ENCODE data around the gene RERE.
A peak's percentile ranks its signal among the peaks of the same experiment; 100 is the strongest.

RERE gene

DNA sequence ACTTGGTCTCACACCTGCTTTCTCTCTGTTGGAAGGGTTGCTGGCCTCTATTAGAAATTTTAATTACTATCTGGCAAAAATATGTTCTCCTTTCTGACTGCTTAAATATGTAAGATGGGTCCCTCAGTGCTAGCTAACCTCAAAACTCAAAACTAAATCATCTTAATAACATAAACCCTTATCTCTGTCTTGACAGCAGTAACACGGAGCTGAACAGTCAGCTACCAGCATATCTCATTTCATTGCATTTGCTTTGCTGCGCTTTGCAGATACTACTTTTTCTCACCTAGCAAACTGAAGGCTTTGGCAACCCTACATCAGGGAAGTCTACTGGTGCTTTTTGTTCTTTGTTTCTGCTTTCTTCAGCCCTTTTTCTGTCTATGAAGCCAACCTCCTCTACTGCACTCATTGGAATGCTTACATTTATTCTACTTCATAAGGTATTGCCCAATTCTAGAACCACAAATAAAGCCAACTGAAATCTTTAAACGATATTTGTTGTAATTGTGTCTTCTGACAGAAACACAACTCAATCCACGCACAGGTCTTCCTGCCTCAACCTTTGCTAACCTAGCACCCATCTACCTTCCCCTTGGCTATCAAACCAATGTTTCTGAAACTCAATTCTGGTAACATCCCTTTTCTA, 95.6 kb downstream of the RERE start:
- H3K36me3 ChIP-seq (replicated peaks), result no peaks in the 10 kb centered on the region
- peaks cover 10% of the 10 kb centered on the region for H3K4me1 ChIP-seq
- H3K9me3 ChIP-seq, result no peaks in the 10 kb centered on the region
- H3K27me3 ChIP-seq (ENCODE audit: low read depth), result no peaks in the 10 kb centered on the region
- no peak overlapping the region for H3K4me3 ChIP-seq
- in situ Hi-C loops (cut with MboI; ENCODE audit: low sequenced_read_pairs), result loop anchor here (25.0 kb wide), 1 partner anchor 710 kb away; no protein-coding TSS in a partner anchor
- no peak for DNase-seq (ENCODE audit: low spot score in 2 of 2)

DNA sequence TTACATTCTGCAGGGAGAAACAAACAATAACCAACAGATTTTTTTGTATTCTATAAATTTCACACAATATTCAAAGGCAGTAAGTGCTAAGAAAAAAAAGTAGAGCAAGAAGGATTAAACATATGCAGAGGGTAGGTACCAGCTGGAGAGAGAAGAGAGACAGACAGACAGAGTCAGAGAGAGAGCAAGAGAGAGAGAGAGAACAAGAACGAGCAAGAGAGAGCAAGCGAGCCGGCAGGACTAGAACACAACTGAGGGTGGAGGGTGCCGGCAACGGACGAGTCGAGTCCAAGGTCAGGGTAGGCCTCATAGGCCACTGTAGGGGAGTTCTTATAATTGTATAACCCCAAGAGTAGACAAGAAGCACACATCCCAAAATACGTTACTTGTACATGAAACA, 97.1 kb downstream of the RERE start:
- DNase-seq (ENCODE audit: low spot score in 2 of 2), result no peak
- Histone ChIP-seq H3K9me3 (no peaks in the 10 kb centered on the region), H3K4me1 (peaks cover 10% of the 10 kb centered on the region), H3K27me3 (ENCODE audit: low read depth) (no peaks in the 10 kb centered on the region), H3K36me3 (replicated peaks) (no peaks in the 10 kb centered on the region), H3K4me3 (no peak overlapping the region)
- in situ Hi-C loops (cut with MboI; ENCODE audit: low sequenced_read_pairs), result loop anchor here (25.0 kb wide), 1 partner anchor 708 kb away; no protein-coding TSS in a partner anchor

DNA sequence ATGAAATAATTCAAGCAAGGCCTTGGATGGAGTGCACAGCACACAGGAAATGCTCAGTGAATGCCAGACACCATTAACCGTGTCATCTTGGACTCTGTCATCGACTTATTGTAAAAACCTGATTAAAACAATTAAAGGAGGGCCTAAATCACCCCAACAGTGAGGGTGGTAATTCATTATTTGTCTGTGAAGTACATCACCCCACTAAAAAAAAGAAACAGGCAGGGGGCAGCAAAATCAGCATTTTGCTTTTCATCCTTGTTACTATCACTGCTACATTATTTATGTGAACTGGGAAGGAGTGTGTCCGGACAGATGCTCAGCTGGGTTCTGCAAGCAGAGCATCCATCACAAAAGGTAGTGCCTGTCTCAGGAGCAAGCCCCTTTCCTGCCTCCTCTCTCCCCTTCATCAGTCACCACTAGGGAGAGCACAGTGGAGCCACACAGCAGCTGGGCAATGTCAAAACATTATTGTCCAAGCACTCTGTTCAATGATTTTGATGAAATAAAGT, 98.5 kb downstream of the RERE start:
- DNase-seq (ENCODE audit: low spot score in 2 of 2), result no peak
- in situ Hi-C loops (cut with MboI; ENCODE audit: low sequenced_read_pairs), result loop anchor here (25.0 kb wide), 1 partner anchor 707 kb away; no protein-coding TSS in a partner anchor

DNA sequence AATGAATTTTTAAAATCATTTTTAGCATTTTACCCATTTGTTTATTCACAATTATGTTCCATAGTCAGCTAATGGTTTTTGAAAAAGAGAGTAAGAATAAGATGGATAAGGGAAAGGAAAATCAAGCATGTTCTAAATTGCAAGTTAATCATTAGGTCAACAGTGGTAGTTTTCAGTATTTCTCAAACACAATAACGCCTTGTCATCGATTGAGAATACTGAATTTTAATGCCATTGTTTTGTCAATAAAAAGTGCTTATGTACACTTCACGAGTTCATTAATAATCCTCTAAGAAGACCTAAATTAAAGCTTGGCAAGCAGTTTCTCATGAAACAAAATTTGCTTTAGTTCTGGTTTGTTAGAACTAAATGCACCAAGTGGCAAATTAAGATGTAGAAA, 100.3 kb downstream of the RERE start:
- no peaks in the 10 kb centered on the region for H3K9me3 ChIP-seq
- DNase-seq (ENCODE audit: low spot score in 2 of 2), result no peak
- H3K4me1 ChIP-seq, result peaks cover 12% of the 10 kb centered on the region
- no peaks in the 10 kb centered on the region for H3K36me3 ChIP-seq (replicated peaks)
- H3K27me3 ChIP-seq (ENCODE audit: low read depth), result no peaks in the 10 kb centered on the region
- no peak overlapping the region for H3K4me3 ChIP-seq
- in situ Hi-C loops (cut with MboI; ENCODE audit: low sequenced_read_pairs), result loop anchor here (25.0 kb wide), 1 partner anchor 705 kb away; no protein-coding TSS in a partner anchor

More for the DNA sequence above, 98.5 kb downstream of the RERE start:
- no peaks in the 10 kb centered on the region for H3K9me3 ChIP-seq
- H3K27me3 ChIP-seq (ENCODE audit: low read depth), result no peaks in the 10 kb centered on the region
- peaks cover 10% of the 10 kb centered on the region for H3K4me1 ChIP-seq
- no peaks in the 10 kb centered on the region for H3K36me3 ChIP-seq (replicated peaks)
- no peak overlapping the region for H3K4me3 ChIP-seq

DNA sequence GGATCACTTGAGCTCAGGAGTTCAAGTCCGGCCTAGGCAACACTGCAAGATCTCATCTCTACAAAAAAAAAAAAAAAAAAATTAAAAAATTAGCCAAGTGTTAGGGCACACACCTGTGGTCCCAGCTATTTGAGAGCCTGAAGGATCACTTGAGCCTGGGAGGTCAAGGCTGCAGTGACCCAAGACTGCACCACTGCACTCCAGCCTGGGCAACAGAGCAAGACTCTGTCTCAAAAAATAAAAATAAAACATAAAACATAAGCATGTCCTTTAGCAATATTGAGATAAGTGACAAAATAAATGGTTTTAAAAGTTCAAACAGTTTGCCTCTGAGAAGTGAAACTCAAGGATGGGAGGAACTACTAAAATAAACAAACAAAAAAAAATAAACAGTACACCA, 101.2 kb downstream of the RERE start:
- in situ Hi-C loops (cut with MboI; ENCODE audit: low sequenced_read_pairs), result loop anchor here (25.0 kb wide), 1 partner anchor 704 kb away; no protein-coding TSS in a partner anchor
- Histone ChIP-seq H3K4me1 (peaks cover 20% of the 10 kb centered on the region), H3K27me3 (ENCODE audit: low read depth) (no peaks in the 10 kb centered on the region), H3K9me3 (no peaks in the 10 kb centered on the region), H3K36me3 (replicated peaks) (no peaks in the 10 kb centered on the region), H3K4me3 (no peak overlapping the region)
- no peak for DNase-seq (ENCODE audit: low spot score in 2 of 2)

DNA sequence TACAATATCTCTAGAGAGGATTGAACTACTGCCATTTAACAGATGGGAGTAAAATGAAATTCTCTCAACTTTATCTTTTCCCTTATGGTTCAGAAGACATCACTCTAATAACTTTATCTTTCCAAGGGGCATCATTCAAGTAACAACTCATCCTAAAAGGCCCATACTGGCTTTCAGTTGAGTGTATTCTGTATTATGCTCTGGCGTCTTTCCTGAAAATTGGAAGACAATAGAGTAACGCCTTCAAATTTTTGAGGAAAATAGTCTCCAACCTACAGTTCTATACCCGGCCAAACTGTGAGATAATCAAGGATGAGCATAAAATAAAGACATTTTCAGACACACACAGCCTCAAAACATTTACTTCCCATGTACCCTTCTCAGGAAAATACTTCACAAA, 103.3 kb downstream of the RERE start:
- no peak for DNase-seq (ENCODE audit: low spot score in 2 of 2)
- Histone ChIP-seq H3K27me3 (ENCODE audit: low read depth) (no peaks in the 10 kb centered on the region), H3K4me3 (no peak overlapping the region), H3K36me3 (replicated peaks) (no peaks in the 10 kb centered on the region), H3K4me1 (peaks cover 20% of the 10 kb centered on the region), H3K9me3 (no peaks in the 10 kb centered on the region)
- in situ Hi-C loops (cut with MboI; ENCODE audit: low sequenced_read_pairs), result loop anchor here (25.0 kb wide), 1 partner anchor 702 kb away; no protein-coding TSS in a partner anchor

DNA sequence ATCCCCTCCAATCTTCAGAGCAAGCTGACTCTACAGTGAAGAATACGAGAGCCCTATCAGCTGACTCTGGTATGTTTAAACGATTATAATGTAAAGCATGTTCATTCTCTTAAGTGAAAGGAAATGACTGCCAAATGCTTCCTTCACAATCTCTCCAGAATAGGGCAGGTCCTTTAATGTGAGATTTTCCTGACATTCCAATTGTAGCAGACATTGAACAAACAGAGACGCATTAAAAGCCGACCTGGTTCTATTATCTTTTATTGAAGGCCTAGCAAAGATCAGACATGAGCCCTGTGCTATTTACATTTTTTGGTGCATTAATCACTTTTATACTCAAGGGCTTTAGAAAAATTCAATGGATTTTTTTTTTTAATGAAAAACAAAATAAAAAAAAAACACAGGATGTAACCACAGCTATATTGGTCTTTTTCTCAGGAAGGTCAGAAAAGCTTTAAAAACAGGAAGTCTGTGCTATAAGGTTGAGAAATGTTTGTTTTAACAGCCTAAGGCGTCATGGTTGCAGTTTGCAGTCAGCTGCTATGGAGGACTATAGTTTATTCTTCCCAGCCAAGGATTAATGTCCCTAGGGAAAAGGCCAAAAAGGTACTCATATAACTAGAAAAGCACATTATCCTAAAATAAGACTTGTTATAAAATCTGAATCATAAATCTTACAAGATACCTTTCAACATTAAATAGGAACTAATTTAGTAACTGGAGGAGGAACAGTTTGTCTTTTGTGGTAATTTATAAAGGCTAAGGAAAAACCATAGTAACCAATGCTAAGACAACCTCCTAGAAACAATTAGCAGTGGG, 104.8 kb downstream of the RERE start:
- Histone ChIP-seq H3K36me3 (replicated peaks) (no peaks in the 10 kb centered on the region), H3K27me3 (ENCODE audit: low read depth) (no peaks in the 10 kb centered on the region), H3K4me1 (peaks cover 22% of the 10 kb centered on the region), H3K9me3 (no peaks in the 10 kb centered on the region), H3K4me3 (no peak overlapping the region)
- in situ Hi-C loops (cut with MboI; ENCODE audit: low sequenced_read_pairs), result loop anchor here (25.0 kb wide), 1 partner anchor 700 kb away; no protein-coding TSS in a partner anchor
- peak; percentile 64 to 99 for DNase-seq (ENCODE audit: low spot score in 2 of 2)

DNA sequence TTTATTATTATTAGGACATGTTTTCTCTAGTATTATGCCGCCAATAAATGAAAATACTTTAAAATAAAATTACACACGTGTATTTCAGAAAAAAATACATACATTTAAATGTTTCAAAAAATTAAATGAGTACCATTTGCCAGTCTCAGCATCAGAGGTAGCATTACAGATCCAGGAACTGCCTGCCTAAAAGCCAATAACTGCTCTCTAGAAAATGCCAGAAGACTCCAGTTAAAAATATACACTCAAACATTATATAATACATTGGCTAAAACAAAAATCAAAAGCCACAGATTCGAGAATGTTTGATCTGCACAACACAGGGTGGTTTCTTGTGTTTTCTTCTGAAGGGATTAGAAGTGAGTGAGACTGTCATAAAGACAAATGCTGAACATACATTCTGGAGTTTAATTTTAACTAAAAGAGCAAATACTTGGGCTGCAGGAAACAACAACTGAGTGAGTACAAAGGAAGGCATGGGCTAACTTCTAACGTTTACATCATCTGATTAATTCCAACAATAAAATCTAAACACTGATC, 105.5 kb downstream of the RERE start:
- H3K27me3 ChIP-seq (ENCODE audit: low read depth), result no peaks in the 10 kb centered on the region
- no peak overlapping the region for H3K4me3 ChIP-seq
- H3K36me3 ChIP-seq (replicated peaks), result no peaks in the 10 kb centered on the region
- no peaks in the 10 kb centered on the region for H3K9me3 ChIP-seq
- in situ Hi-C loops (cut with MboI; ENCODE audit: low sequenced_read_pairs), result loop anchor here (25.0 kb wide), 1 partner anchor 700 kb away; no protein-coding TSS in a partner anchor
- H3K4me1 ChIP-seq, result peaks cover 27% of the 10 kb centered on the region
- no peak for DNase-seq (ENCODE audit: low spot score in 2 of 2)

DNA sequence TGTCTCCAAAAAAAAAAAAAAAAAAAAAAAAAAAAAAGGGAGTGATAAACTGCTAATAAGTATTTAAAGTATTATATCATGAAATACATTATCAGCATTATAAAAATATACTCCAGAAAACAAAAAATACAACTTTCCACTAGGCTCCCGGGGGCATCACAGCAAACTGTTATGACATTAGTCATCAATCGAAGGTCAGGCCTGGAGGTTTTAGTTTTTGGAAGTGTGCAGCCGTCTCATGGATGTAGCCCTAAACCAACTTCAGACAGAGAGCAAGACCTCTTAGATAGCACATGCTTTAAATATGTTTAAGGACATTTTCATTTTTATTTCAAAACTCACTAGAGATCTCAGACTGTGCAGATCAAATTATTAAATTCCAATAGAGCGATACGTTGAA, 106.3 kb downstream of the RERE start:
- no peaks in the 10 kb centered on the region for H3K27me3 ChIP-seq (ENCODE audit: low read depth)
- no peak for DNase-seq (ENCODE audit: low spot score in 2 of 2)
- peaks cover 34% of the 10 kb centered on the region for H3K4me1 ChIP-seq
- in situ Hi-C loops (cut with MboI; ENCODE audit: low sequenced_read_pairs), result loop anchor here (25.0 kb wide), 1 partner anchor 699 kb away; no protein-coding TSS in a partner anchor
- no peak overlapping the region for H3K4me3 ChIP-seq
- H3K9me3 ChIP-seq, result no peaks in the 10 kb centered on the region
- H3K36me3 ChIP-seq (replicated peaks), result no peaks in the 10 kb centered on the region

DNA sequence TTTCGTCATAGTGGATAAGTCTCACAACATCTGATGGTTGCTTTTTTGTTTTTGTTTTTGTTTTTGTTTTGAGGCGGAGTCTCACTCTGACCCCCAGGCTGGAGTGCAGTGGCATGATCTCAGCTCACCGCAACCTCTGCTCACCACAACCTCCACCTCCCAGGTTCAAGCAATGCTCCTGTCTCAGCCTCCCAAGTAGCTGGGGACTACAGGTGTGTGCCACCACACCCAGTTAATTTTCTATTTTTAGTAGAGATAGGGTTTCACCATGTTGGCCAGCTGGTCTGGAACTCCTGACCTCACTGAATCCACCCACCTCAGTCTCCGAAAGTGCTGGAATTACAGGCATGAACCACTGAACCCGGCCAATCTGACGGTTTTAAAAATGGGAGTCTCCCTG, 109.2 kb downstream of the RERE start:
- H3K36me3 ChIP-seq (replicated peaks), result no peaks in the 10 kb centered on the region
- DNase-seq (ENCODE audit: low spot score in 2 of 2), result no peak
- H3K4me1 ChIP-seq, result peaks cover 43% of the 10 kb centered on the region
- H3K4me3 ChIP-seq, result no peak overlapping the region
- no peaks in the 10 kb centered on the region for H3K9me3 ChIP-seq
- in situ Hi-C loops (cut with MboI; ENCODE audit: low sequenced_read_pairs), result loop anchor here (25.0 kb wide), 1 partner anchor 696 kb away; no protein-coding TSS in a partner anchor
- no peaks in the 10 kb centered on the region for H3K27me3 ChIP-seq (ENCODE audit: low read depth)

DNA sequence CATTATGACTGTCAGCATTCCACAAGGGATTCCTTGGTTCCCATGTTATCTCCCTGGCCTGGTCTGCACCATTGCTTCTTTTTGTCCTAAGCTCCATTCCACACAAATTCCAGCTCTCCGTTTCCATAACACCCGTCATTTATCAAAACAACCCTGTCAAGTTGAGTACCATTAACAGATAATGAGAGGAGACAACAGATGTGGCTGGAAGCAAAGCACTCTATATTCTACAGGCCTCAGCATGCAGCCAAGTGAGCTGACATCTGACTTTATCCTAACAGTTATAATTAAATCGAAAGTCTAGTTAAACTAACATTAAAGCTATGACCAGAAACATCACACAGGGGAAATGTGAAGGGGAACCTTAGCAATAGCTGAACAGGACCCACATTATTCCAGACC, 110.4 kb downstream of the RERE start:
- peak; percentile 48 to 81 for DNase-seq (ENCODE audit: low spot score in 2 of 2)
- in situ Hi-C loops (cut with MboI; ENCODE audit: low sequenced_read_pairs), result loop anchor here (25.0 kb wide), 1 partner anchor 695 kb away; no protein-coding TSS in a partner anchor
- no peak overlapping the region for H3K4me3 ChIP-seq
- H3K27me3 ChIP-seq (ENCODE audit: low read depth), result no peaks in the 10 kb centered on the region
- no peaks in the 10 kb centered on the region for H3K36me3 ChIP-seq (replicated peaks)
- H3K9me3 ChIP-seq, result no peaks in the 10 kb centered on the region
- peaks cover 40% of the 10 kb centered on the region for H3K4me1 ChIP-seq

DNA sequence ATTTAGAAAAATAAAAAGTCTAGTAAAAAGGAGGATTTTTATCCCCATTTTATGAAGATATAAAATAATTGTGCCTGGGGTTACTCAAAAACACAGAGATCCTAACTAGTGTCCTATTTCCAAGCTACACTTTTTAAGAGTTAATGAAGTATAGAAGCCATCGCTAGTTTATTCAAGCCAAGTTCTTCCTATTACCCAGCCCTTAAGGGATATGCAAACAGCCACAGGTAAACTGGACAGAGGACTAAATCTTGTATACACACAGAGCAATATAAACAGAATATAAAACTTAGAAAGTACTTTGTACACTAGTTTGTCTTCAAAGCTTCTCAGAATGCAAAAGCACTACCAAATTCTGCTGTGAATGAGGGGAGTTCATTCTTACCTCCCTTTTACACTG, 111.1 kb downstream of the RERE start:
- Histone ChIP-seq H3K4me3 (no peak overlapping the region), H3K27me3 (ENCODE audit: low read depth) (no peaks in the 10 kb centered on the region), H3K4me1 (peaks cover 37% of the 10 kb centered on the region), H3K36me3 (replicated peaks) (no peaks in the 10 kb centered on the region), H3K9me3 (no peaks in the 10 kb centered on the region)
- in situ Hi-C loops (cut with MboI; ENCODE audit: low sequenced_read_pairs), result loop anchor here (25.0 kb wide), 1 partner anchor 694 kb away; no protein-coding TSS in a partner anchor
- no peak for DNase-seq (ENCODE audit: low spot score in 2 of 2)

DNA sequence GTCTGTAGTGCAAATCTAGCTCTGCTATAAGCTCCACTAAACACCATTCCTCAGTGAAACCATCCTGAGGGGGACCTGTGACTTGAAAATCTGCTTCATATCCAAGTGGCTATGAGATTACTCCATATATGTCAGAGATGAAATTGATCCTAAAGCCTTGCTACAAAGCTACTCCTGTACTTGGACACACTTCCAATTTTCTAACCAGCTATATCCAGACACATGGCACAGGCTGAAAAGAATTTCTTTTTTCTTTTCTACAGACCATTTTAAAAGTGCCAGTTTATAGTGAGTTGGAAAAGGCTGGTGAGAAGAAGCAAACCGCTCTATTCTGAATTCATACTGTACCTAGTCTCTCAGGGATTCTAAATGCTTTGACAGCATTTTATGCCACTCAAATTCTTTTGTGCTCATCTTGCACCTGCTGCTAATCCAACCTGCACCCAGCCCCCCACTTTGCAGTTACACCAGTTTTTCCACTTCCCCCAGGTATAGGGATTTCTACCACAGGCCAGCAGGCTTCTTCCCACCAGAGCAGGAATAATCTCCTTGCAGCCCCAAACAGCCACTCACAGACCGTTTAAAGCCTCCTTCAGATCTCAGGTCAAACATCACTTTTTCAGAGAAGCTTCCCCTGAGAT, 112.5 kb downstream of the RERE start:
- Histone ChIP-seq H3K36me3 (replicated peaks) (no peaks in the 10 kb centered on the region), H3K4me3 (no peak overlapping the region), H3K4me1 (peaks cover 47% of the 10 kb centered on the region), H3K27me3 (ENCODE audit: low read depth) (no peaks in the 10 kb centered on the region), H3K9me3 (no peaks in the 10 kb centered on the region)
- in situ Hi-C loops (cut with MboI; ENCODE audit: low sequenced_read_pairs), result loop anchor here (25.0 kb wide), 1 partner anchor 693 kb away; no protein-coding TSS in a partner anchor
- DNase-seq (ENCODE audit: low spot score in 2 of 2), result no peak
